Measurements from ENCODE around the gene GPC5.

- TF ChIP-seq CTCF (IDR thresholded peaks at IDR 0.05): no peak
- TF ChIP-seq POLR2A (IDR thresholded peaks at IDR 0.05): no peak
Observed at GRCh38 chr13:91639330-91639729, 240.9 kb downstream of the GPC5 start.

Measured in uterus (tissue), 2 donors.